GM10266 (cell line): ENCODE measurements around the gene RASIP1.
"Not testable (repeated sequence)": the region's sequence is repeated elsewhere in the genome, so short reads cannot be mapped to it uniquely, and the experiment has no call there.

ENCODE experiments used
- DNase-seq: peaks from one replicate; pipeline ENCODE4 v3.0.0; 2012; ENCODE audit errors: extremely low spot score
- CTCF ChIP-seq: IDR thresholded peaks from 2 replicates; pipeline ENCODE4 v1.5.1; 2012; ENCODE audit warnings: mild to moderate bottlenecking, low read depth; ENCODE audit not compliant: control insufficient read depth, insufficient read depth; ENCODE audit errors: missing control alignments

Gene RASIP1

GRCh38 chr19:48708471-48708870 lies 31.9 kb downstream of the RASIP1 start:
- no peak for TF ChIP-seq CTCF
- no peak for DNase-seq

- TF ChIP-seq CTCF: no peak
- DNase-seq: no peak
These were observed 35.0 kb downstream of the RASIP1 start for GRCh38 chr19:48705431-48705830.

- no peak for DNase-seq
- TF ChIP-seq CTCF: no peak
These were observed 37.1 kb downstream of the RASIP1 start for GRCh38 chr19:48703316-48703715.

GRCh38 chr19:48702701-48703100 lies 37.7 kb downstream of the RASIP1 start:
- DNase-seq: no peak
- TF ChIP-seq CTCF: no peak

DNA sequence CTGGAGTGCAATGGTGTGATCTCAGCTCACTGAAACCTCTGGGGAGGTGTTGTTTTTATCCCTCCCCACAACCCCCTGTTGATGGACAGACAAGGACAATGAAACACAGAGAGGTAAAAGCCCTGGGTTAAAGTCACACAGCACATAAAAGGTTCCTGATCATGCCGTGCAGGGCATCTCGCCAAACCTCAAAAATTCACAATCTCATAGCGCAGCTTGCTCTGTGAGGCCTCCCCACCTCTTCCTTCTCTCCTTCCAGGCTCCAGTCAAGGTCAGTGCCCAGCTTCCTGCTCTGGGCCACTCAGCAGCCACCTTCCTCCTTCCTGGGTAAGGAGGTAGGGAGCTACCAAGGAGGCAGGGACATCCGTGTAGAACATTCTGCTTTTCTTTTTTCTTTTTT lies 42.4 kb downstream of the RASIP1 start:
- TF ChIP-seq CTCF: no peak
- DNase-seq: no peak

DNA sequence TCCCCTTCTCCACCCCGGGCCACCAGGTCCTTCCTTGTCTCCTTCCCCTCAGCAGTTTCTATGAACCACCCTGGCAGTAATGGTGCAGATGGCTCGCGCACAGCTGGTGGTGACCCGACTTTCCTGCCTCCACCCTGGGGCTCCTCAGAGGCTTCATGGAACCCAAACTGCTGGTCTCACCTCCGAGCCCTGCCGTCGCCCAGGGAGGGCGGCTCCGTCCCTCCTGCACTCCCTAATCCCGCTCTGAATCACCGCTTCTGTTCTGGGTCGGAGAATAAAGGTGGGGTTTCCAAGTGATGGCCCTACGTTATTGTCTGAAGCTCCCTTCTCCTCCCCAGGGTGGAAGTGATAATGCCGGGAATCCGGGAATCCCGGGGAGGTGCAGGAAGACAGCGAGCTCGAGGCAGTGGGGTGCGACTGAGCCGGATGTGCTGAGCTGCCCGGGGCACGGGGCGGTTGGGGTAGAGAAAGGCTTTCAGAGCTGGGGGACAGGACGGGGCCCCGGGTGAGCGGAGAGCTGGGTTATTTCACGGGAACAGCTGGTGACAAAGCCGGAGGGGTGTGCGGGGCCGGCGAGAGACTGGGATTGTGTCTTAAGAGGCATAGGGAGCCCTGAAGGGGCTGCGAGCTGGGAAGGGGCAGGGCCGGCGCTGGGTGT lies 43.9 kb downstream of the RASIP1 start:
- DNase-seq: no peak
- no peak for TF ChIP-seq CTCF

DNA sequence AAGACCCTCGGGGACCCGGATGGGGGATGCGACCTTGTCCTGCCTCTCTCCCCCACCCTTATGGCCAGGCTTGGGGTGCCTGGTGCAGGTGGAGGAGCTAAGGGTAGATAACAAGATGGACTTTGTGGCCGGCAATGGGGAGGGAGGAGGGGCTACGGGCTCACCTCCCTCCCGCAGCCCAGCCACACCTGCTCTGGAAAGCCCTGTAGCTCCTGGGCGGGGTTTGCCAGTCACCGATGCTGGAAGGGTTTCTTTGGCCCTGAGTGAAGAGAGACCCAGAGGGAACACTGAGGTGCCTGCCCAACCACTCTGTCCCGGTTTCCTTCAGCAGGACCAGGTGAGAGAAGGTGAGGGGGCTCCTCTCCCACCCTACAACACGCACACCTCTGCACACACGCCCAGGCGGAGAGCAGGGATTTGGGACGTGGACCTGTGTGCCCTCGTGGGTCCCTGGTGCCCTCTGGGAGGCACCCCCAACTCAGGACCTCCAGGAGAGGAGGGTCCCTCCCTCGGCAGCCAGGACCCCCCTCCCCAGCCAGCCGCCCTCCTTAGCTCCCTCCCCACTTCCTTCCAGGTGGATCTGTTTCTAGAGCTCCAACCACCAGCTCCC lies 44.6 kb downstream of the RASIP1 start, which contains the start of gene FUT2:
TSS of gene FUT2 (plus strand) at position 229 of the 610 bp plus-strand sequence. CDS start 6,986 bp downstream, outside the sequence.
- no peak for DNase-seq
- TF ChIP-seq CTCF: no peak

GRCh38 chr19:48693629-48694028 lies 46.8 kb downstream of the RASIP1 start:
- not testable (repeated sequence) for DNase-seq
